Measurements from ENCODE around the gene RET. TPM values are rescaled to one million over a fixed set of nuclear protein-coding genes. Genes with fewer than 3 reads are reported as not detected.

Gene RET
- total RNA-seq, 1 experiment from 2014 or later = 81.1 TPM

DNA sequence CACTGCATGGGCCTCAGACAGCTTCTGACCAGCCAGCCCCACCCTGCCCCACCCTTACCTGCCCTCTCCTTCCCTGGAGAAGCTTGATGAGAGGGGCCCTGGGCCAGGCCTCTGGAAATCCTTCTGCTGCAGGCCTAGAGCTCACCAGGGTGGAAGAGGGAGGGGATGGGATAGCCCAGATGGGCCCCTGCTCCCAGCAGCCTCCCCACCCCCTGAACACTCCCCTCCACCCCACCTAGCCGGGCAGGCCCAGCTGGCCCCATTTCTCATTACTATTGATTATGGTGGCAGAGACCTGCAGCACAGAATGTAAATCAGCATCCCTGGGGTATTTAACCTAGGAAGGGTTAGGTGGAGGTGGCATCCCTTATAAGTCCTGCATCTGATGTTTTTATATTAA, 11.6 kb upstream of the RET start:
- POLR2A ChIA-PET = no interaction called here

DNA sequence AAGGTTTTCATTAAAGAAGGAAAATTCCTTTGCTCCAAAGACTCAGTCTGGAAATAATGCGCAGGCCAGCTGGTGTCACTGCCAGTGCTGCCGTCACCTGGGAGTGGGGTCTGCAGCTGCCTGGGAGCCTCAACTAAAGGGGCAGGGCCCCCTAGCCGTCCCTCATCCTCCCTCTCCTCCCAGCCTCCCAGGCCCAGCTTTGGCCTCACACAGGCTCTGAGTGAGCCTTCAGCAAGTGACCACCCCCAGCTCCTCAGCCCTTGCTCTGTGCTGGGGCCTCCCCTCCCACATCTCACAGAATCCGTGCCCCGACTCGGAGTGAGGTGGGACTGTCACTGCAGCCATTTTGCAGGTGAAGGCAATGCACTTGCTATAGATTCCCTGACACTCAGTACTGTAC, 11.1 kb upstream of the RET start:
- intact Hi-C loops (cut with micrococcal nuclease; ENCODE audit: unreplicated experiment) = no loop called here
- no peak for ATAC-seq
- TF ChIP-seq TCF7L2 (IDR thresholded peaks at IDR 0.05; ENCODE audit: low read depth, low read length) (no peak), SIN3A (IDR thresholded peaks at IDR 0.05; ENCODE audit: borderline replicate concordance, insufficient read depth, low read depth, low read length) (no peak), POLR2AphosphoS5 (IDR thresholded peaks at IDR 0.05; ENCODE audit: low read depth, low read length) (no peak)
- TF ChIP-seq, protein P1, sequence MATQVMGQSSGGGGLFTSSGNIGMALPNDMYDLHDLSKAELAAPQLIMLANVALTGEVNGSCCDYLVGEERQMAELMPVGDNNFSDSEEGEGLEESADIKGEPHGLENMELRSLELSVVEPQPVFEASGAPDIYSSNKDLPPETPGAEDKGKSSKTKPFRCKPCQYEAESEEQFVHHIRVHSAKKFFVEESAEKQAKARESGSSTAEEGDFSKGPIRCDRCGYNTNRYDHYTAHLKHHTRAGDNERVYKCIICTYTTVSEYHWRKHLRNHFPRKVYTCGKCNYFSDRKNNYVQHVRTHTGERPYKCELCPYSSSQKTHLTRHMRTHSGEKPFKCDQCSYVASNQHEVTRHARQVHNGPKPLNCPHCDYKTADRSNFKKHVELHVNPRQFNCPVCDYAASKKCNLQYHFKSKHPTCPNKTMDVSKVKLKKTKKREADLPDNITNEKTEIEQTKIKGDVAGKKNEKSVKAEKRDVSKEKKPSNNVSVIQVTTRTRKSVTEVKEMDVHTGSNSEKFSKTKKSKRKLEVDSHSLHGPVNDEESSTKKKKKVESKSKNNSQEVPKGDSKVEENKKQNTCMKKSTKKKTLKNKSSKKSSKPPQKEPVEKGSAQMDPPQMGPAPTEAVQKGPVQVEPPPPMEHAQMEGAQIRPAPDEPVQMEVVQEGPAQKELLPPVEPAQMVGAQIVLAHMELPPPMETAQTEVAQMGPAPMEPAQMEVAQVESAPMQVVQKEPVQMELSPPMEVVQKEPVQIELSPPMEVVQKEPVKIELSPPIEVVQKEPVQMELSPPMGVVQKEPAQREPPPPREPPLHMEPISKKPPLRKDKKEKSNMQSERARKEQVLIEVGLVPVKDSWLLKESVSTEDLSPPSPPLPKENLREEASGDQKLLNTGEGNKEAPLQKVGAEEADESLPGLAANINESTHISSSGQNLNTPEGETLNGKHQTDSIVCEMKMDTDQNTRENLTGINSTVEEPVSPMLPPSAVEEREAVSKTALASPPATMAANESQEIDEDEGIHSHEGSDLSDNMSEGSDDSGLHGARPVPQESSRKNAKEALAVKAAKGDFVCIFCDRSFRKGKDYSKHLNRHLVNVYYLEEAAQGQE (IDR thresholded peaks at IDR 0.05; ENCODE audit: insufficient read depth in 1 of 2, low read depth in 2 of 2, low read length in 1 of 2) = no peak
- TF ChIP-seq, protein P2, sequence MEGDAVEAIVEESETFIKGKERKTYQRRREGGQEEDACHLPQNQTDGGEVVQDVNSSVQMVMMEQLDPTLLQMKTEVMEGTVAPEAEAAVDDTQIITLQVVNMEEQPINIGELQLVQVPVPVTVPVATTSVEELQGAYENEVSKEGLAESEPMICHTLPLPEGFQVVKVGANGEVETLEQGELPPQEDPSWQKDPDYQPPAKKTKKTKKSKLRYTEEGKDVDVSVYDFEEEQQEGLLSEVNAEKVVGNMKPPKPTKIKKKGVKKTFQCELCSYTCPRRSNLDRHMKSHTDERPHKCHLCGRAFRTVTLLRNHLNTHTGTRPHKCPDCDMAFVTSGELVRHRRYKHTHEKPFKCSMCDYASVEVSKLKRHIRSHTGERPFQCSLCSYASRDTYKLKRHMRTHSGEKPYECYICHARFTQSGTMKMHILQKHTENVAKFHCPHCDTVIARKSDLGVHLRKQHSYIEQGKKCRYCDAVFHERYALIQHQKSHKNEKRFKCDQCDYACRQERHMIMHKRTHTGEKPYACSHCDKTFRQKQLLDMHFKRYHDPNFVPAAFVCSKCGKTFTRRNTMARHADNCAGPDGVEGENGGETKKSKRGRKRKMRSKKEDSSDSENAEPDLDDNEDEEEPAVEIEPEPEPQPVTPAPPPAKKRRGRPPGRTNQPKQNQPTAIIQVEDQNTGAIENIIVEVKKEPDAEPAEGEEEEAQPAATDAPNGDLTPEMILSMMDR (IDR thresholded peaks at IDR 0.05) = no peak
- Histone ChIP-seq H3K9me3 (ENCODE audit: control insufficient read depth, insufficient read depth, low read depth, low read length) (no peaks in the 10 kb centered on the region), H3K27ac (ENCODE audit: low read length) (no peak overlapping the region), H3K4me1 (ENCODE audit: control insufficient read depth, insufficient read depth, low read length) (peaks cover 7% of the 10 kb centered on the region; the same call in 1 of the 2 replicates), H3K27me3 (ENCODE audit: control insufficient read depth, insufficient read depth, low read length) (no peaks in the 10 kb centered on the region), H3K4me3 (ENCODE audit: low read depth in 2 of 2, low read length in 2 of 2) (no peak overlapping the region), H3K36me3 (ENCODE audit: control insufficient read depth, insufficient read depth, low read length) (no peaks in the 10 kb centered on the region)
- in situ Hi-C loops (cut with HindIII; ENCODE audit: low pct_unique_long_range_greater_than_20kb, low sequenced_read_pairs) = no loop called here
- no peak for DNase-seq (ENCODE audit: low read depth, low spot score)
- ChIA-PET CTCF (interaction anchor here (0.6 kb wide), 1 partner anchor 9 kb away, joined by 3 read pairs; no protein-coding TSS in a partner anchor), POLR2A (no interaction called here)
- BruUV-seq (replicated peaks) = no TSS peak

More for the DNA sequence above, 11.6 kb upstream of the RET start:
- BruUV-seq (replicated peaks) = no TSS peak
- TF ChIP-seq TCF7L2 (IDR thresholded peaks at IDR 0.05; ENCODE audit: low read depth, low read length) = no peak
- no peak for TF ChIP-seq SIN3A (IDR thresholded peaks at IDR 0.05; ENCODE audit: borderline replicate concordance, insufficient read depth, low read depth, low read length)
- TF ChIP-seq, protein P1 (IDR thresholded peaks at IDR 0.05; ENCODE audit: insufficient read depth in 1 of 2, low read depth in 2 of 2, low read length in 1 of 2) = no peak
- TF ChIP-seq, protein P2 (IDR thresholded peaks at IDR 0.05) = no peak
- TF ChIP-seq POLR2AphosphoS5 (IDR thresholded peaks at IDR 0.05; ENCODE audit: low read depth, low read length) = no peak
- Histone ChIP-seq H3K36me3 (ENCODE audit: control insufficient read depth, insufficient read depth, low read length) (no peaks in the 10 kb centered on the region), H3K27ac (ENCODE audit: low read length) (no peak overlapping the region), H3K27me3 (ENCODE audit: control insufficient read depth, insufficient read depth, low read length) (no peaks in the 10 kb centered on the region), H3K4me1 (ENCODE audit: control insufficient read depth, insufficient read depth, low read length) (peaks cover 7% of the 10 kb centered on the region; the same call in 1 of the 2 replicates), H3K9me3 (ENCODE audit: control insufficient read depth, insufficient read depth, low read depth, low read length) (no peaks in the 10 kb centered on the region), H3K4me3 (ENCODE audit: low read depth in 2 of 2, low read length in 2 of 2) (no peak overlapping the region)
- in situ Hi-C loops (cut with HindIII; ENCODE audit: low pct_unique_long_range_greater_than_20kb, low sequenced_read_pairs) (no loop called here), intact Hi-C loops (cut with micrococcal nuclease; ENCODE audit: unreplicated experiment) (no loop called here)
- CTCF ChIA-PET = no interaction called here
- ATAC-seq = no peak
- no peak for DNase-seq (ENCODE audit: low read depth, low spot score)

All from Panc1 (cell line).